Stimulated activated CD4-positive, alpha-beta T cell treated with anti-CD3 and anti-CD28 coated beads, Interleukin-4, amount 100 ng/mL, for 48 hours (primary cell): ENCODE data around the gene FHIT.

Source experiments
- DNase-seq, 2 donors: peaks; one replicate each; pipeline ENCODE4 v3.0.0-alpha.2; 2020; ENCODE audit warnings: low read depth in 2 of 2

FHIT gene

DNA sequence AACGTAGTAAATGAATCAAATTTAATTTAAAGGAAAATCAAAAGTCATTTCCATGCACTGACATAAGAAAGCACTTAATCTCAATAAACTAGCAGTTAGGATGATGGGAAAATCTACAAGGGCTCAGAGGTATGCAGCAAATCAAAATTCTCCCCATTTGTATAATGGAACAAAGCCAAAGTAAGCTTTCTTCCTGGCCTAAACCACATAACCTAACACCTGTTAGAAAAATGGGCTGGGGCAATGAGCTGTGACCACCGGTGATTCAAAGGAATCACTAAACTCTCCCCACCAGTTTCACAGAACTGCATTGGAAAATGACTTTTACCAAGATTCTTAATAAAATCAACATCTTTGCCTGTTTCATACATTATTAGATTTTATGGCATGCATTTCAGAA is 1024.3 kb downstream of the FHIT start:
- DNase-seq: no peak

DNA sequence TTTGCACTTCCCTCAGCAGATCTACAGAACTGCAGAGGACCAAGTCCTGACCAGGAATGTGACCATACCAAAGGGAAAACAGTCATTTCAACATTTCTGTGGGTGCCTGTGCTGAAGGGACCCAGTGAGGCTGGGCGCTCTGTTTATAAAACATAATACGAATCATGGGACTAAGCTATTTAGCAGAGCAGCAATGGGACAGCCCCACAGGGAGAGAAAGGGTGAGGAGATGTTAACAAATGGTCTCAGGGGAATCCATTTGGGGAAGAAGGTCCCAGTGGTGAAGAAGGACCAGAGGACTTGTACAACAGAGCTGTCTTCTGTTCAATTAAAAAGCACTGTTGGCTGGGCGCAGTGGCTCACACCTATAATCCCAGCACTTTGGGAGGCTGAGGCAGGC is 1025.4 kb downstream of the FHIT start:
- DNase-seq: no peak

DNA sequence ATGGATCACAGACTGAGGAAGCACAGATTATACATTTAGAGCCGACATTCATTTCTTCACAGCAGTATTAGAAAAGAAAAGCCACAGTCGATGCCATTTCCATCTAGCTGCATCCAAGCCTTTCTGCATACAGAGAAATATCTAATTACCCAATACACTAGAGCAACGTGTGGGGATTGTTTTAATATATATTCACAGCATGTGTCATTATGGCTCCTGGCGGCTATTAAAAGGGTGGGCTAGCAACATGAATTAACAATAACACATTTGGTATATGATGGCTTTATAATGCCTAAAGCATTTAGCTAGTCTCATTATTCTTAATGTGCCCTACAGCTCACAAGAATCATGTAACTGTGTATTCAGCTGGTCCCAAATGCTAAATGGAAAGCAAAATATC is 1030.5 kb downstream of the FHIT start:
- no peak for DNase-seq

DNA sequence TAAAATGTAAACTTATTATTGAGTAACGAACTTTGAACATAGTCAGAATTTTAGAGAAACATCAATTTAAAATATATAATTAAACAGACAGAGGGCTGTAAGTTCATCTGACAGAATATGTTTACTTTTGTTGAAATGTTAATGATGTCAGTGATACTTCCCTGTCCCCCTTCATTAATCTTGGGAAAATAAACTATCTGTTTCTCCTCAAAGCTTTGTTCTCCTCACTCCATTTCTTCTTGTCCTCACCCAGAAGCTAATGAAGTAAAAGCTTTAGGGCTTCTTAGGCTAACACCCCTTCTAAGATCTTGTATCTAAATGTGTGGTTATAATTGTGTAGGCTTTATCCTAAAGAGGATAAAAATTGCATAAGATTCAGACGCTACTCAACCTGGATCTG is 1031.8 kb downstream of the FHIT start:
- no peak for DNase-seq

DNA sequence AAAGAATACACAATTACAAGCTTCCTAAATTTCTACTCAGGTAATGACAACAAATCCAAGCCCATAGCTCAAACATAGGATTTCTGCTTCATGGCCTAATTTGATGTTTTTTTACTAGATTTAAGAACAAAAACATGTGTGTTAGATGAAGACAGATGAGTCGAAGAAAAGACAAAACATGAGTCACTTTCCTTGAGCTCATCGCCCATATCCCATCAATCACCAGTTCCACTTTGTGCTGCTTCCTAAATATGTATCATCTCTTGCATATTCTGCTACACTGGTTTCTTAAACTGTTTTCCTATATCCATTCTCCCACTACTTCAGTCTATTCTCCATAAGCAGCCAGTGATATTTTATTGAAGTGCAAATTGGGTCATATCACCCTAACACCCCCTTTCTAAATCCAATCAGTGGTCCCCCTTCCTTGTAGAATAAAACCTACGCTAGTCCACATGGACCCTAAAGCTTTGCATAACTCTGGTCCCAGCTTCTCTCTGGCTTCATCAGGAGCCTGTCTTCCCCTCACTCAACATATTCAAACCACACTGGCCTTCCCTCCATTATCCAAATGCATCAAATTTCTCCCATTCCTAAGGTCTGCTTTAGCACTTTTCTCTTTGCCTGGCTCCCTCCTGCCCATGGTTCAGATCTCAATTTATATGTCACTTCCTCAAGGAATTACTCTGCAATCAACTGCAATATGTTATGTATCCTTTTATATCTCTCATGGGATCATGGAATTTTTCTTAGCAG is 1033.9 kb downstream of the FHIT start:
- no peak for DNase-seq

DNA sequence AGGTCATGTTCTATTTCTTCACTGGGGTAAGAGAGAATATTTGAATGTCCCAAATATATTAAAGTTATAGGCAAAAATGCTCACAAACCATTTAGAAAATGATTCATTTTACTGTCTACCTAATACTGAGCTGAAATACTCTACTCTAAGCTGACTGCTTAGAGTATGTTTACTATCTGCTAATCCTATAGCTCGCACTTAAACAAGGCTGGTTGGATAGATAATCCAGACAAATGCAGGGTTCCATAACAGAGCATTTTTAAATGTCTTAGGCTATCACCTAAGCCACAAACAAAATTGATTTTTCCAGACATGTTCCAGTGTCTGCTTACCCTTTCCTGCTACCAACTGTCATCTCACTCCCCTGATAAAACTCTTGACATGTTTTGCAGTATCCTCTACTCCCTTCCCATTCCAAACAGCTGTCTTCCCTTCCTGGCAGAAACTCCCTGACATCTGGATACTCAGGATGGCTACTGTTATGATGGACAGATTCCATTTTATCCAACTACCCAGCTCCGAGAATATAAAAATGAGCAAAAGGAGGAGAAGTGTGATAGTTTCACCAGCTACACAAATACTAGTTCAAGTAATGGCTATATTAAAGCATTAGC is 1034.7 kb downstream of the FHIT start:
- no peak for DNase-seq

DNA sequence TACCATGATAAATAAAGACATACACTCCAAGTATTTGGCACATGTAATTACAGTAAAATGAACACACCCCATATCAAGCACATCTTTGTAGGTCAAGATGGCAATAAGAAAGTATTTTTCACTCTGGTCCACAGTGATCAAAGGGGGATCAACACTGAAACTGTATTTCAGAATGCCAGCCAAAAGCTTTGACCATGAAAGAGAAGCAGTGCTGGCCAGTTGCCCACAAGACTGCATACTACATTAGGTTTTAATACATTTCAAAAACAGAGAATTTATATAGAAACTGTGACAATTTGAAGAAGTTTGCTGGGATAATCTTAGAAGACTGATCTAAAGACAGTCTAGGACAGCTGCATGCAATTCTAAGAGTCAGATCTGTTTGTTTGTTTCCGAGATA is 1035.3 kb downstream of the FHIT start:
- no peak for DNase-seq

DNA sequence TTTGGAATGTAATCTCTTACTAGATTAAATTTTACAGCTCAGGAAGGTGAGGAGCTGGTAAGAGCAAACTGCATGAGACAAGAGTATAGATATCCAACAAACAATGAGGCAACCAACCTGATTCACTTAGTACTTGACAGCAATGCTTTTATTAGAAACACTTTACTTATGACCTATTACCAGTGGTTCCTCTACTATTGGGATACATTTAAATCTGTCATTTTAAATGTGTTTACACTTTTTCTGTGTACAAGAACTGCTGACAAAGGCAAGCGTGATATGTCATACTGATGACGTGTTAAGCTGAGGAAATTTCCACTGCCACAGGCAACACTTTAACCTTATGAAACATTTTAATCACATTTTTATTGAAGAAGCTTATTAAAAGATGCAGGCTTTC is 1043.3 kb downstream of the FHIT start:
- no peak for DNase-seq

DNA sequence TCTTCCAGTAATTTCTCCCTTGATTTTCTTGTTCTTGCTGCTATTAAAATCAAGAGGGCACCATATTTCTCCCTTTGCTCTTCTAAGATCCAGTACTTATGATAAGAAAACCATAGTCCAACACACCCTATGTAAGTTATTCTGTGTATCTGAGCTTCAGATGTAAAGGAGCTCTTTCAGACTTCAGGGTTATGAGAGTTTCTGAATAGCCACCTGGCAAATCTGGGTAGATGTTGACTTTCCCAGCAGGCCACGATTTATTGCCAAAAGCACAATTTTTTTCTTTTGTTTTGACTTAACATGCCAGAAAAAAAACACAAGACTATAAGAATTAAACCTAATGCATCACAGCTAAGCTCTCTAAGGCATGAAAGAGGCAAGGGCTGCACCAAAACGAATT is 1045.0 kb downstream of the FHIT start:
- DNase-seq: no peak

DNA sequence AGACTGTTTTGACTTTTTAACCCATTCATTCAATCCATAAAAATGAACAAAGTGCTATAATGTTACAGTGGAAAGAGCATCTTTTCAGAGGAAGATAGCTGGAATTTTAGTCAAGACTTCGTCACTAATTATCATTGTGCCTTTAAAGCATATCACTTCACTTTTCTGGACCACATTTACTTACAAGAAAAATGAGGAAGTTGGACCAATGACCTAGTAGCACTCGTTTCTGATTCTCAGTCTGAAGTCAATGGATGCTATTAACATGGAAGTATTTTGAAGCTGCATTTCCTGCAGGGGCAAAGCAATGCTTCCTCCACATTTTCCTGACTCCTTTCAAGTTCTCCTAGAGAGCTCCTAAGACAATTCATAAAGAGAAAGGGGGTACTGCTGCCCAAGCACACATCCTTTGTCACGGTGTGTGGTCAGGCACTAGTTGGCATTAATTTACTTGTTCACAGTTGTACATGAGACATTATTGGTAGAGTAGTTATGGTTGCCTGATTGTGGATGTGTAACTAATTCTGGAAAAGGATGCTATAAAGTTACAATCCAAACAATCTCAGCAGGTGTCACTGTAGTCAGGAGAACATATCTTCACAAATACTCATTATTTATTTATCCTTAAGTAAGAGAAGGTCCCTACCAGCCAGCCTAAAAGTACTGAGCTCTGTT is 1049.1 kb downstream of the FHIT start:
- DNase-seq: no peak

DNA sequence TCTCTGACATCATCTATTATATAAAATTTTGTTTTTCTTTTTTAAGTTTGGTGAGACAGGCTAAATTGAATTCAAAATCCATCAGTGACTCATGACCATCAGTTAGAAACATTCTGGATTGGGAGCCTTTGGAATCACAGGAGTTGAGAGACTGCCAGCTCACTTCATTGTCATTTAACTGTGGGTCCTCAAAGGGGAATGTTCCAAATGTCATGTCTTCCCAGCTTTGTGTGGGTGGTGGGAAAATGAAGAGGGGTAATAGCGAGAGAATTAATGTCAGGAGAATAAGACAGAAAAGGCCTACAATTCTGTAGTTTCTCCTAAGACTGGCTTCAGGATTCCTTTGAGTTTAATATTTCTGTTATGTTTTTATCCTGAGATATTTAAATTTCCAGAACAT is 1051.9 kb downstream of the FHIT start:
- no peak for DNase-seq

DNA sequence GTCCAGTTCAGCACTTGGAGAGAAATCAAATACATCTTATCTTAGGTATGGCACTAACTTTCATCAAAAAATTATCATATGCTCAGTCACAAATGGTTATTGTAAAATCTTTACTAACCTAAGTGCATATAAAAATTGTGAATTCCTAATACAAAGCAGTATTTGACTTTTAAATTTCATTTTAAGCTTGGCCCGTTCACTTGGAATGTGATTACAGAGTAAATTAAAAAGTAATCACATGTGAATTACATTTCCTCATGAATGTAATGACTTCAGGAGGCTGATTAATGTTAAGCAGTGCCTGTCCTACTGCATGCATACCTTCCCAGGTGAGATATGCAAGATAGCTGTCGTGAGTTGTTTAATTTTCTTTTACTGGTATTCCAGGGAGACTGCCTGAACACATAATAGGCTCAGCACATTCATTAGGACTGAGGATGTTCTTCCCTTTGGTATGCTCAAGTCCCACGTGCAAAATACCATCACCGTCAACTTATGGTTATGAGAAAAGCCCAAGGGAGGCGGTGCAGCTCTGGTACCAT is 1053.0 kb downstream of the FHIT start:
- DNase-seq: no peak

DNA sequence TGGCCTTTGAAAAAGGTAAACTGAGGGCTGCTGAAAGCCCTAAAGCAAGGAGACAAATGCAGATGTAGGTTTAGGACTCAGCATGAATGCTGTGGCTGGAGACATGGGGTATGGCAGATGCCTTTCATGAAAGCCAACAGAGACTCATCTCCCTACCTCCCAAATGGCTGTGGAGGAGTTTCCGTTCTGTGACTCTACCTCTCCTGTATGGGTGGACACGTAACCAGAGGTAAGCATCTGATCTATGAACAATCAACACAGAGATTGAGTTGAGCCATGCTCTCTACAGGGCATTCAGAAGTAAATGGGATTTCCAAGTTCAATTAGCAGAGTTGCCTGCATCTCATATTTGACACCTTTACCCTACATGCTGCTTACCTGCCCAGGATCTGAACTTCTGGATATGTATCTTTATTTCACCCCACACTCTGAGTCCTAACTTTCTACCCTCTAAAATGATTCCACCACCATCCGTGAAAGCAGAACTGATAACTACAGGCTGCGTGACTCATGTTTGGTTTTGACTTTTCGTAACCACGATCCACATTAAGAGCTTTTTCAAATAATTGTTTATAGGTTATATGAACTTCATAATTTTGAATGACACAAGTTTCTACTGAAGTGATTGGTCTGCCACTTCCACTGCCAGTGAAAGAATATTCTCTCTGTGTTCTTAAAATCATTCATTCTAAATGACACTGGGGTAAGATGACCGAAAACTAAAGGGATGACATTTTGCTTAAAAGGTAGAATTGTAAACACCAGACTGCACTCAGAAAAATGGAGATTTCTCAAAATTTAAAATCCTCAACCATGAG is 1058.7 kb downstream of the FHIT start:
- peak in 1 of 2 donors; percentile 19 for DNase-seq

DNA sequence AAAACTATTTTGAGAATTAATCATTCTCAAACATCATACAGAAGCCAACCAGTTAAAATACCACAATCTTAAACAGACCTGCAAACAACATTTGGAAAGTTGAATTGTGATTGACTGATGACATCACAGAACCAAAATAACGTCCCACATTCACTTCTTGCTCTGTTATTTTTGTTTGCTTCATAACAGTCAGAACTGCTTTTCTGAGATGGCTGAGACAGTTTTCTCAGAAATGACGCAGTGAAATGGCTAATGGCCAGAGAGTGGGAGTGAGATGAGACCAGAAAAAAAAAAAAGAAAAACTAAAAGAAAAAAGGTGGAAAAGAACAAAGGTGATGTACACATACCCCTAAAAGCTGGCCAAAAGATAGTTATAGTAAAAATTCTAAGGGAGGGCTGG is 1061.2 kb downstream of the FHIT start:
- DNase-seq: no peak

DNA sequence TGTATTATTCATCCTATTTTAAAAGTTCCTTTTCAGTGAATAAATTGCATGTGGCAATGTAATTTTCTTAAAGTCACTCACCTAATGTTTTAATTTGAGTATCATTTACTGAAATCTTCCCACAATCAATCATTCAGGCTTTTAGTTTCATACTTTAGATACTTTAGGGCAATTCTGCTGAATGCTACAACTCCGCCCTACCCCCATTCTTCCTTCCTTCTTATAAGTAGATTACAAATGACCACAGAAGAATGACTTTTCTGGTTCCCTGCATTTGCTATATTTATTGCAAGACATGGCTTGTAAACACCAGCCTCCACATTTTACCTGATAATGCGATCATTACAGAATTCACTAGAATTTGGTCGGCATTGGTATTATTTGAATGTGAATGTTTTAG is 1061.9 kb downstream of the FHIT start:
- peak in 1 of 2 donors; percentile 7 for DNase-seq

DNA sequence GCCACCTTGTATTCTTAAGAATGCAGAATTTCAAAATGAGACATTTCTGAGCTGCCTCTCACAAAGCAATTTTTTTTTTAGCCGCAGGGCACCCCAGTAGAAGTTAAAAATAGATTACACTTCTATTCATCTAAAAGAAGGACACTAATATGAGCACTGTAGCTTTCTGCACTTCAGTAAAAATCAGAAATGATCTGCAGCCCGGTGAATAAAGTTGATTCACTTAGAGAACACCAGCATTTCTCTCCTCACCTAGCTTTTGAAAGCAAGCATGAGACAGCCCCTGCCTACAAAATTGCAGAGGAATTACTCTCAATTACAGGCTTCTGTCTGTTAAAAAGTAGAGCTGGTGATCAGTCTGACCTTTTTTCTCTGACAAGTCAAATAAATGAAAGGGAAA is 1062.4 kb downstream of the FHIT start:
- DNase-seq: no peak

DNA sequence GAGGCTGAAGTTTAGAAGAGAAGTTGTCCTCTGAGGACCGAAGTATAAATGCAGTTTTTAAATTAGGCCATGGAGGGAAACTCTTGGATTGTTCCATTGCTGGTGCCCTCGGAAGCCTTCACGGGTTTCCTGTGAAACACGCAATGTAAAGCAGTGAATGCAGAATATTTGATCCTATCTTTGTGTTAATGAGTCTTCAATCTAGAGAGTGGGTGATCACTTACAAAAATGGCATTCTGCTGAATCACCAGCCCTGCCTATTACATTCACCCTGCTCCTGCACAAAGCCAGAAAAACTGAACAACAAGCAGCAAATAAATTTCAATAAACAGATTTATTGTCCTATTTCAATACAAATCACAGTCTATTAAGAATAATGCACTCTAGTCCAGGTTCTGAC is 1063.9 kb downstream of the FHIT start:
- no peak for DNase-seq

DNA sequence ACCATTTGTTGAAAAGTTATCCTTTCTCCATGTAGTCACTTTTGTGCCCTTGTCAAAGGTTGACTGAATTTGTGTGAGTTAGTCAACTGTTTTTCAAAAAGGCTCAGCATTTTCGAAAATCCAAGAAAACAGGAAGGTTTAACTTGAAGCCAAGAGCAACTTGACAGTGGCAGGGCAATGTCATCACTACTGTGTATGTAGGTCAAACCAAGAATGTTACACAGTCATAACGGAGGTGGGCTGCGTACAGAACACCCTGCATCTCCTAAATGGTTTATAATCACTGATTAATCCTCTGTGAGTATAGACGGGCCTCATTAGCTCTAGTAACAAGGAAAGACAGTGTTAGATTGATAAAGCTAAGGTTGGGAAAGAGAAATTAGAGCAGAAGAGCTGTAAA is 1064.9 kb downstream of the FHIT start:
- DNase-seq: no peak

DNA sequence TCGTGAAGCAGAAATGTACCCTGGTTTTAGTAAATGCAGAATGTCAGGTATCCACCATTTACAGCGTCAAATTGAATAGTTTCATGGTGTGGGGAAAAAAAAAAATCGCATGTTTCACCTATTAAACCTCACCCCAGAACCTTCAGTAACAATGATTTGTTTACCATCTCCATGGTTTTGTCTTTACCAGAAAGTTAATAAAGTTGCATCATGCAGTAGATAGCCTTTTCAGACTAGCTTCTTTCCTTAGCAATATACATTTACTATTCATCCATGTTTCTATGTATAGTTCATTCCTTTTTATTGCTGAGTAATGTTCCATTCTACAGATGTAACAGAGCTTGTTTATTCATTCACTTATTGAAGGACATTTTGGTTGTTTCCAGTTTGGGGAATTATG is 1066.1 kb downstream of the FHIT start:
- no peak for DNase-seq

DNA sequence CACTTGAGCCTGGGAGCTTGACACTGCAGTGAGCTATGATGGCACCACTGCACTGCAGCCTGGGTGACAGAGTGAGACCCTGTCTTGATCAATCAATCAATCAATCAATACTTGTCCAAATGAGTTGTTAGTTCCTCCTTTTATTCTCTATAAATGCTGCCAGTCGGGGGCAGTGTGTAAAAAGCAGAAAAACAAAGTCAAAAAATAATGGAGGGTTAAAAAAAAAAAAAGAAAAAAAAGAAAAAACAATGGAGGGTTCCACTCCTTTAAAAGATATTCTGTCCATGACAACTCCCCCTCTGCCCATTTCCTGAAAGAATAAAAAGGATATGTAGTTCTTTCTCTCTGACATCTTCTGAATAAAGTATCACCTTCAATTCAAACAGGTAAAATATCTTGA is 1068.6 kb downstream of the FHIT start:
- no peak for DNase-seq

DNA sequence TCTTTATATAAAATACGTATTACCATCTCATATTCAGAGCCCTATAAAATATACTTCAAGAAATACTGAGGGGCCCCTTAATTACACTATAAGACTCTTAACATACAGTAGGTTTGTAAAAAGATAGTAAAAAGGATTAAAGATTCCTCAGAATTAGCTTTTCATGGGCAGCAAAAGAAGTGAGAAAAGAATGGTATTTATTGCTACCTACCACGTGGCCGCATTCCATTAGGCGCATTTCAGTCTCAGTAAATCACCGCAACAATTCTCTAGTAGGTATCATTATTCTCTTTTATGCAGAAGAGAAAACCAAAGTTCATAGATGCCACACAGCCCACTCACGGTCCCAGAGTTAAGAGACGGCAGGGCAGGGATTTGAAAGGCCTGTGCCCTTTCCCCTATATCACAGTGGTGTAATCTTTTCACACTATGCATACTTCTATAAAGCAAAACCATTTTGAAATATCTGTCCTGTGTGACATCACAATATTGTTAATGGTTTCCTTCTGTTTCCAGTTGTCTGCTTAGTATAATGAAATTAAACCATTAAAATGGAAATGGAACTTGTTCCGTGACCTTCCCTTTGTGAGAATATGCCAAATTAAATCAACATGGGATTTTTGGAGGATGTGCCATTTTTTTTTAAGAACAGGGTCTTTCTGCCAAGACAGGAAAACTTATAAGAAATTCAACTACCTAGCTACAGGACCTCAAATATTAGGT is 1072.2 kb downstream of the FHIT start:
- no peak for DNase-seq
